Measurements from ENCODE around the gene HTR3D.
A peak's percentile ranks its signal among the peaks of the same experiment; 100 is the strongest.

HTR3D gene, protein sequence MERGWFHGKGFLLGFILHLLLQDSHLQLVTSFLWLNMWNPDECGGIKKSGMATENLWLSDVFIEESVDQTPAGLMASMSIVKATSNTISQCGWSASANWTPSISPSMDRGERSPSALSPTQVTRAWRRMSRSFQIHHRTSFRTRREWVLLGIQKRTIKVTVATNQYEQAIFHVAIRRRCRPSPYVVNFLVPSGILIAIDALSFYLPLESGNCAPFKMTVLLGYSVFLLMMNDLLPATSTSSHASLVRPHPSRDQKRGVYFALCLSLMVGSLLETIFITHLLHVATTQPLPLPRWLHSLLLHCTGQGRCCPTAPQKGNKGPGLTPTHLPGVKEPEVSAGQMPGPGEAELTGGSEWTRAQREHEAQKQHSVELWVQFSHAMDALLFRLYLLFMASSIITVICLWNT

DNA sequence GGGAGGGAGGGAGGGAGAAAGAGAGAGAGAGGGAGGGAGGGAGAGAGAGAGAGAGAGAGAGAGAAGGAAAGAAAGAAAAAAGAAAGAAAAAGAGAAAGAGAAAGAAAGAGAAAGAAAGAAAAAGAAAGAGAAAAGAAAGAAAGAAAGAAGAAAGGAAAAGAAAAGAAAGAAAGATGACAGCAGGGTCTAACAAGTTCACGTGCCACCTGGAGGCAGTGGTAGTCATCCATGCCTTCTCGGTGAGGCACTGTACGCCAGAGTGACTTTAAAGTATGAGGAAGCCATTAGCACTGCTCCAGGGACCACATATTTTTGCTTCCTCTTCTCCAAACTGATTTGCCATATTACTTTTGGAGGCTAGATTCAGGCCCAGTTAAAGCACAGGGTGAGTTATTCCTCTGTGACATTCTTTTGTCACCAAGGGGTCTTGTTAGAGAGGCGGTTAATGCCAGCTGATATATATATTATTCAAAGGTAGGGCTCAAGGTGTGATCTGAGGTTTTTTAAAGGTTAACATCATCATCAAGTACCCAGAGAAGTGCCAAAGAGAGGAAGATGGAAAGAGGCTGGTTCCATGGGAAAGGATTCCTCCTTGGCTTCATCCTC lies at the start of gene HTR3D:
HTR3D (plus strand) TSS at position 556 of the 606 bp plus-strand sequence; CDS start at position 556, 0 bp downstream.
- TF ChIP-seq, protein P1, sequence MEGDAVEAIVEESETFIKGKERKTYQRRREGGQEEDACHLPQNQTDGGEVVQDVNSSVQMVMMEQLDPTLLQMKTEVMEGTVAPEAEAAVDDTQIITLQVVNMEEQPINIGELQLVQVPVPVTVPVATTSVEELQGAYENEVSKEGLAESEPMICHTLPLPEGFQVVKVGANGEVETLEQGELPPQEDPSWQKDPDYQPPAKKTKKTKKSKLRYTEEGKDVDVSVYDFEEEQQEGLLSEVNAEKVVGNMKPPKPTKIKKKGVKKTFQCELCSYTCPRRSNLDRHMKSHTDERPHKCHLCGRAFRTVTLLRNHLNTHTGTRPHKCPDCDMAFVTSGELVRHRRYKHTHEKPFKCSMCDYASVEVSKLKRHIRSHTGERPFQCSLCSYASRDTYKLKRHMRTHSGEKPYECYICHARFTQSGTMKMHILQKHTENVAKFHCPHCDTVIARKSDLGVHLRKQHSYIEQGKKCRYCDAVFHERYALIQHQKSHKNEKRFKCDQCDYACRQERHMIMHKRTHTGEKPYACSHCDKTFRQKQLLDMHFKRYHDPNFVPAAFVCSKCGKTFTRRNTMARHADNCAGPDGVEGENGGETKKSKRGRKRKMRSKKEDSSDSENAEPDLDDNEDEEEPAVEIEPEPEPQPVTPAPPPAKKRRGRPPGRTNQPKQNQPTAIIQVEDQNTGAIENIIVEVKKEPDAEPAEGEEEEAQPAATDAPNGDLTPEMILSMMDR (IDR thresholded peaks at IDR 0.05; ENCODE audit: low read depth, low read length) = no peak
- no peak for TF ChIP-seq POLR2A (IDR thresholded peaks at IDR 0.05; ENCODE audit: extremely low read depth, insufficient read length)
- no peak for TF ChIP-seq MYC (IDR thresholded peaks at IDR 0.05; ENCODE audit: low read depth, low read length)
- TF ChIP-seq, protein P2, sequence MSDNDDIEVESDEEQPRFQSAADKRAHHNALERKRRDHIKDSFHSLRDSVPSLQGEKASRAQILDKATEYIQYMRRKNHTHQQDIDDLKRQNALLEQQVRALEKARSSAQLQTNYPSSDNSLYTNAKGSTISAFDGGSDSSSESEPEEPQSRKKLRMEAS (IDR thresholded peaks at IDR 0.05; ENCODE audit: low read depth, low read length) = no peak
- H3K4me3 ChIP-seq (ENCODE audit: low read depth, low read length) = no peak within 1 kb of the TSS
- DNase-seq (ENCODE audit: low read depth) = peak; percentile 13

DNA sequence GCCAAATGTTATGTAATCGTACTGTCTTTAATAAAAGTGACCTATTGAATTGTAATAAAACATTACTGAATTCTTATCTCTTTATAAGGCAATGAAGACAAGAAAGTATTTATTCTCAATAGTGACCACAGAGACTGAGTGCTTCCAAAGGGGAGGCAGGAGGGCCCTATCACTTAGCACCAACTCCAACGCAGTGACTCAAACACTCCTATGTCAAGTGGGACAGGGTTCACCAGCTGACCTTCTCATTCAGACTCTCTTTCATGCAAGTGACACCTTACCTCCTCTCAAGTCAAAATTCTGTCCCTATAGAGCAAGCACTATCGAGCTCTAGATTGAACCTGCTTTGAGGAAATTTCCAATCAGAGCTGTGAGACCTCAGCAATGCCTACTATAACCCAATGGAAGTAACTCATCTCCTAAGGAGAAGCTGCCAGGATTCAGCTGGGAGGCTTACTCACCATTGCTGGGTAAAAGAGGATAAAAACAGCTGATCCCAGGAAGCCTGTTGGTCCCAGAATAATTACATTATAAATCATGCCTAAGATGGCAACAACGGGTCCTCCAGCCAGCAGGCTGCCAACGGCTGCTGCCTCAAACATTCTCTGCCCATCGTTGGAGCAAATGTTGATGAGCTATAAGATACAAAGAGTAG lies 49.4 kb upstream of the HTR3D start:
- no peak overlapping the region for H3K4me3 ChIP-seq (ENCODE audit: low read depth, low read length)
- TF ChIP-seq POLR2A (IDR thresholded peaks at IDR 0.05; ENCODE audit: extremely low read depth, insufficient read length) = no peak
- DNase-seq (ENCODE audit: low read depth) = no peak

DNA sequence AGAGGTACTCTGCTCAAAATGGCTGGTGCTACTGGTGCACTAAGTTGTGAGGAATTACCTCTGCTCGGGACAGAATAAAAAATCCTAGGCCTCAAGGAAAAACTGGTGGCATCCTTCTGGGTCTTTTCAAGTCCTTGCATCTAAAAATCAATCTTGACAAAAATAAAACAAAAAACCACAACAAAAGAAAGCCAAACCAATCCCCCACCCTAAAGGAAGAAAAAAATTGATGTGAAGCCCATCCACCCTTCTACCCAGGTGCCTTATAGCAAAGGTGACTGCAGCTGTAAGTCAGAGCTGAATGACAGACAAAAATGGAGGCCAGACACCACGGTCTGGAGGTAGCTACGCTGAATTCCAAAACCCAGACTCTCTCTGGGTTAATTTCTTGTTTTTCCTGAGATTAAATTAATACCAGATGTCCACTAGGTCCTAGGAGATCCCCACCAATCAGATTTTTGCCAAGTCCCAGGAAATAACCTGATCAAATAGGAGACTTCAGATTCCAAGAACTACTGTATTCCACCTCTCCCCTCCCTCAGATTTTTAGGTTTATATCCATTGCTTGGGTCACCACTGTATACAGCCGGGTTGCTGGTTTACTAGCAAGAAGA lies 47.3 kb upstream of the HTR3D start:
- no peak for TF ChIP-seq POLR2A (IDR thresholded peaks at IDR 0.05; ENCODE audit: extremely low read depth, insufficient read length)
- no peak for TF ChIP-seq MYC (IDR thresholded peaks at IDR 0.05; ENCODE audit: low read depth, low read length)
- TF ChIP-seq, protein P1 (IDR thresholded peaks at IDR 0.05; ENCODE audit: low read depth, low read length) = no peak
- TF ChIP-seq, protein P2 (IDR thresholded peaks at IDR 0.05; ENCODE audit: low read depth, low read length) = no peak
- H3K4me3 ChIP-seq (ENCODE audit: low read depth, low read length) = no peak overlapping the region
- no peak for DNase-seq (ENCODE audit: low read depth)

DNA sequence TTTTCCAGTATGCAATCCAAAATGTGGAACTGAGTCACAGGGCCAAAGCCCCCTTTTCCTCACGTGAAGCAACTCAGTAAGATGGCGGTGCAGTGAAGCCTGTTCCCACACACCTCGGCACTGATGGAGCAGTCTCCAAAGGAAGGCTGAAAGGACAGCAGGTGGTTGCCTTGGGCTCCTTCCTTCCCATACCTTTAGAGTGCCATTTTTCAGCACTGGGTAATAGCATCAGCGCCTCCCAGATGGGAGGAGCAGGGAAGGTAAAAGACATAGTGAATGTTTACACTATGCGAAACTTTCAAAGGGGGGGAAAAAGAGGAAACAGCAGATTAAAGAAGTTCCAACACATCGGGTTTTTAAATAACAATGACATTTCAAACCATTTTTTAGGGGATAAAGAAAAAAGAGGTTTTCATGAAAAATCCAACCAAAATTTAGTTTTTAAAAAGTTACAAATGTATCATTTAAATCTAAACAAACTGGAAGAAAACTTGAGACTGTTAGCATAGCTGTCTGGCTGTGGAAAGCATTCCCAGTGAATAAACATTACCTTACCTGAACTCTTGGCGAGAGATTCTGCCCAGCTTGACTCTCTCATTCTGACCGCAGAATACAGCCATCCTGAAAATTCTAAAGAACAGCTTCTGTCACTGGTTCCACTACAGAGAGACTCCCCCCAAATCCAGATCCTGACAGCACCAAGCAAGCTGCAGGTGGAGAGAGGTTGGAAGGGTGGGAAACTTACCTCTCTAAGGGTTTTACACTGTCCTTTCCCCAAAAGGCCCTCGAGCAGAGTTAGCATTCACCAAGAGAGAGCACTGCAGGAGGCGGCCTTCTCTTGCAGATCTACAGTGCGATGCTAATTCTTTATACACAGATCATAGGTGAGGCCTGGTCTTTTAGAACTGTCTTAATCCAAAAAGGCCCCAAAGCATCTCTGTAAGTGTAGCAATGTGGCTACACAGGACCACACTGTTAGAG lies 46.5 kb upstream of the HTR3D start:
- DNase-seq (ENCODE audit: low read depth) = no peak
- no peak overlapping the region for H3K4me3 ChIP-seq (ENCODE audit: low read depth, low read length)
- TF ChIP-seq, protein P2 (IDR thresholded peaks at IDR 0.05; ENCODE audit: low read depth, low read length) = no peak
- TF ChIP-seq, protein P1 (IDR thresholded peaks at IDR 0.05; ENCODE audit: low read depth, low read length) = no peak
- no peak for TF ChIP-seq POLR2A (IDR thresholded peaks at IDR 0.05; ENCODE audit: extremely low read depth, insufficient read length)

DNA sequence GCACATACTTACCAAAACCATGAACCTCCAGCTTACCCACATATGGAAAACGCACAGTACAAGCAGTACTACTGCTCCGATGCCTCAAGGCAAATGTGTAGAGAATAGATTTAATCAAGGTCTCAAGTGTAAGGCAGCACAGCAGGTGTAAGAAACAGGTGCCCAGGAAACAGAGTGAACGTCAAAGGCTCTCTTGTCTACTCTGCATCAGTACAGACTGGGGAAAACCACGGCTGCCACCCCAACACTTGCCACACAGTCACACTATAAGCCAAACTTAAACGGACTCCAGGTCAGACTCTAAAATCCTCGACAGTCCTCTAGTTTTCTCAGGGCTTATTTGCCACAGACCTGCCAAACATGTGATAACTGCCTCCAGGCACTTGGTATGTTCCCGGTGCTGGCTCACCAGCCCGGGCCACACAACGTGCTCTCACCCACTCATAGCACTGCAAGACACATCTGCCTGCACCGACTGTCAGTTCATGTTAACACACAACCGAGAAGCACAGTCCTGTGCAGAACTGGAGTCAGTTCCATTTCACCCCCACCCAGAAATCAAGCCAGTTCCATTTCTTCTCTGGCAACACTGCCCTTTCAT lies 44.4 kb upstream of the HTR3D start:
- TF ChIP-seq, protein P1 (IDR thresholded peaks at IDR 0.05; ENCODE audit: low read depth, low read length) = no peak
- TF ChIP-seq POLR2A (IDR thresholded peaks at IDR 0.05; ENCODE audit: extremely low read depth, insufficient read length) (no peak), MYC (IDR thresholded peaks at IDR 0.05; ENCODE audit: low read depth, low read length) (no peak)
- TF ChIP-seq, protein P2 (IDR thresholded peaks at IDR 0.05; ENCODE audit: low read depth, low read length) = no peak
- H3K4me3 ChIP-seq (ENCODE audit: low read depth, low read length) = no peak overlapping the region
- DNase-seq (ENCODE audit: low read depth) = no peak
